Erythroblast (primary cell): ENCODE results near the gene CYP26B1.

Experiments
- GATA1 ChIP-seq: IDR thresholded peaks from 2 replicates; pipeline ENCODE4 v1.6.1; 2011; ENCODE audit warnings: low read depth, mild to moderate bottlenecking, control low read depth, low read length, moderate library complexity
- POLR2A ChIP-seq: IDR thresholded peaks from 2 replicates; pipeline ENCODE4 v1.6.1; 2011; ENCODE audit warnings: mild to moderate bottlenecking, low read length

- no peak for TF ChIP-seq POLR2A
- no peak for TF ChIP-seq GATA1
Measured at GRCh38 chr2:72141881-72142451, 5.7 kb downstream of the CYP26B1 start.
